Measurements from ENCODE around the gene GPR27.
A peak's percentile ranks its signal among the peaks of the same experiment; 100 is the strongest.

Gene GPR27

GRCh38 chr3:71709908-71710511, 43.6 kb upstream of the GPR27 start:
- no peaks in the 10 kb centered on the region for H3K9me3 ChIP-seq
- no peak for TF ChIP-seq CTCF (IDR thresholded peaks at IDR 0.05; ENCODE audit: low read depth, low read length)
- H3K27me3 ChIP-seq = no peaks in the 10 kb centered on the region
- no peaks in the 10 kb centered on the region; the same call in 1 of the 2 replicates for H3K4me1 ChIP-seq
- H3K36me3 ChIP-seq = no peaks in the 10 kb centered on the region
- DNase-seq = no peak
- H3K4me3 ChIP-seq (ENCODE audit: low read depth, low read length) = no peak overlapping the region

- H3K4me3 ChIP-seq (ENCODE audit: low read depth, low read length) = no peak overlapping the region
- H3K9me3 ChIP-seq = no peaks in the 10 kb centered on the region
- H3K4me1 ChIP-seq = no peaks in the 10 kb centered on the region; the same call in 1 of the 2 replicates
- TF ChIP-seq CTCF (IDR thresholded peaks at IDR 0.05; ENCODE audit: low read depth, low read length) = peak; percentile 70
- H3K36me3 ChIP-seq = no peaks in the 10 kb centered on the region
- DNase-seq = no peak
- no peaks in the 10 kb centered on the region for H3K27me3 ChIP-seq
These were observed 42.7 kb upstream of the GPR27 start for GRCh38 chr3:71710906-71711494.

GRCh38 chr3:71713041-71713440, 40.6 kb upstream of the GPR27 start:
- Histone ChIP-seq H3K4me3 (ENCODE audit: low read depth, low read length) (no peak overlapping the region), H3K9me3 (no peaks in the 10 kb centered on the region), H3K27me3 (no peaks in the 10 kb centered on the region), H3K36me3 (no peaks in the 10 kb centered on the region), H3K4me1 (no peaks in the 10 kb centered on the region; the same call in 1 of the 2 replicates)
- no peak for DNase-seq
- no peak for TF ChIP-seq CTCF (IDR thresholded peaks at IDR 0.05; ENCODE audit: low read depth, low read length)

GRCh38 chr3:71714595-71714994, 39.1 kb upstream of the GPR27 start:
- TF ChIP-seq CTCF (IDR thresholded peaks at IDR 0.05; ENCODE audit: low read depth, low read length) = no peak
- Histone ChIP-seq H3K4me1 (no peaks in the 10 kb centered on the region; the same call in 1 of the 2 replicates), H3K27me3 (no peaks in the 10 kb centered on the region), H3K9me3 (no peaks in the 10 kb centered on the region), H3K4me3 (ENCODE audit: low read depth, low read length) (no peak overlapping the region), H3K36me3 (no peaks in the 10 kb centered on the region)
- DNase-seq = no peak

- Histone ChIP-seq H3K27me3 (no peaks in the 10 kb centered on the region), H3K36me3 (no peaks in the 10 kb centered on the region), H3K4me3 (ENCODE audit: low read depth, low read length) (no peak overlapping the region), H3K4me1 (no peaks in the 10 kb centered on the region), H3K9me3 (no peaks in the 10 kb centered on the region)
- no peak for DNase-seq
- TF ChIP-seq CTCF (IDR thresholded peaks at IDR 0.05; ENCODE audit: low read depth, low read length) = no peak
These were observed 35.6 kb upstream of the GPR27 start for GRCh38 chr3:71718072-71718471.

- peaks cover 6% of the 10 kb centered on the region; the same call in 1 of the 2 replicates for H3K4me1 ChIP-seq
- no peak overlapping the region for H3K4me3 ChIP-seq (ENCODE audit: low read depth, low read length)
- no peaks in the 10 kb centered on the region for H3K9me3 ChIP-seq
- H3K27me3 ChIP-seq = peaks cover 6% of the 10 kb centered on the region
- TF ChIP-seq CTCF (IDR thresholded peaks at IDR 0.05; ENCODE audit: low read depth, low read length) = no peak
- no peak for DNase-seq
- no peaks in the 10 kb centered on the region for H3K36me3 ChIP-seq
These were observed 32.7 kb upstream of the GPR27 start for GRCh38 chr3:71721002-71721401.

Measured in BE2C (cell line).